HG02798 (cell line): ENCODE data around the gene OR6P1.

Experiments used
- ATAC-seq: cut with Tn5 transposase; IDR thresholded peaks from one replicate; pipeline ENCODE4 v1.9.1; 2021; ENCODE audit warnings: mild to moderate bottlenecking; ENCODE audit not compliant: unreplicated experiment, poor library complexity

Gene OR6P1

DNA sequence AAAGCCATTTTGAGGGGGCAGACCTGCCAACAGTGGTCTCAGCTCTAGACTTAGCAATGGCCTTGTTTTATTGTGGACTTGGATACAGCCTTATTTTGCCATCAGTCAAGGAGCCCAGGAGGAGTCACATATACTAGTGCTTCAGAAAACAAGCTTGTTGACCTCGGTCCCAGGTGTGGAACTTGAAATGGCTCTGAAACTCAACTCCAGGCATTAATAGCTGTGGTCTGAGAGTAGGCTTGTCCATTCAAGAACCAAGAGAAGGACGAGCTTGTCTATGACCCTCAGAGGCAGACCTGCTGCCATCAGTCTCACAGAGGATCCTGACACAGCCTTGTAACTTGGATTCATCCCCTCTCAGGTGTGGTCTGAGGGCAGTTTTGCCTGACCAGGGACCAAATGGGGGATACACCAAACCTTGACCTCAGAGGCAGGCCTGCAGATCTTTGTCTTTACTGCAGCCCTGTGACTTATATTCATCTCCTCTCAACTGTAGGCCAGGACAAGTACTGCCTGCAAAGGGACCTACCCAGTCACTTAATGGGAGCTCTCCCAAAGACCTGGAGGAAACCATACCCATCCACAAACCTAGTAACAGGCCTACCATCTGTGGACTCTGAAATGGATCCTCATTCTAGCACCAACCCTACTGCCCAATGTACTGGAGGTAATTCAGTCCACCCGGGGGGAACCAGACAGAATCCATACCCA lies 49.3 kb downstream of the OR6P1 start:
- ATAC-seq, result no peak

DNA sequence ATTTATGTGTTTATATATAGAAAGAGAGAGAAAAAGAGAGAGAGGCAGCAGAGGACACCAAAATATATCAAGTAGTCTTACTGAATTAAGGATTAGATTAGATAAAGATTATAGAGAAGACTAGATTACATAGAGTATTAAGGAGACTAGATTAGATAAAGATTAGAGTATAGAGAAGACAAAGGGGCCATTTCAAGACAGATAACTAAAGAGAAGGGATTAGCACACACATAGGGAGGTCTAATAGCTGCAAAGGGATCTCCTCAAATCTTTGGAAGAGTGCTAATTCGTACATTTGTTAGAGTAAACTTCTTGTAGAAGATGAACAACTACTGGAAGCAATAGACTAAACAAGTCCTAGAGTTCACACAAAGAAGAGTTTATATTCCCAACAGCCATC lies 50.4 kb downstream of the OR6P1 start:
- no peak for ATAC-seq

DNA sequence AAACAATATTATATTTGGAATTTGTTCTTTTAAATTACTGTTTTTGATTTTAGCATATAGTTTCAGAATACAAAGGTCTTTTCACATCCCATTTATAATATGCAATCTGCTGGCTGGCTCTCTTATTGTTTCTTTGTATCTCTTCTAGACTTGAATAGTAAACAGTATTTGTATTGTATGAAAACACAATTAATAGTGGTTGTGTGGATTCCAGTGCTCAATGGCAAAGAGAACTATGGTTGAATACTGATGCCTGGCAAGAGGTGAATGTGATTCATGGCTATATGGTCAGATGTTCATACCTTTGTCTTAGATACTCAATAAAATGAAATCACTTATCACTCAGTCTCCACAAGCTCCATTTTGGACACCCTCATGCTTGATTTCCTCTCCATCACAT lies 53.4 kb downstream of the OR6P1 start:
- no peak for ATAC-seq
